ENCODE data around the gene KRT81. TPM values are rescaled to one million over a fixed set of nuclear protein-coding genes. Genes with fewer than 3 reads are reported as not detected.

KRT81 gene
- total and polyA plus RNA-seq, 2 donors (not counting 1 experiment from before 2014, with no cell fraction given): not detected

- no peak overlapping the region for H3K27ac Mint-ChIP-seq
- H2AFZ ChIP-seq (ENCODE audit: insufficient read depth, low read depth, low read length, poor library complexity, severe bottlenecking): no peak overlapping the region
- ChIA-PET POLR2A (no interaction called here), CTCF (no interaction called here)
- DNase-seq (no peak), ATAC-seq (ENCODE audit: low read depth) (no peak)
- no peak overlapping the region for H3K4me2 ChIP-seq (replicated peaks; ENCODE audit: low read depth, low read length, poor library complexity, severe bottlenecking)
- TF ChIP-seq CTCF (IDR thresholded peaks at IDR 0.05) (no peak), EZH2 (IDR thresholded peaks at IDR 0.05; ENCODE audit: borderline replicate concordance, insufficient read depth, low read depth, low read length, poor library complexity, severe bottlenecking) (no peak)
- H4K20me1 ChIP-seq (ENCODE audit: control insufficient read depth, insufficient read depth, low read length, poor library complexity, severe bottlenecking): no peaks in the 10 kb centered on the region
- H3K27me3 Mint-ChIP-seq: peaks cover 53% of the 10 kb centered on the region
- no CpG with 5 or more reads among the region's 1 CpG for WGBS (ENCODE audit: insufficient coverage)
- H3K36me3 ChIP-seq (replicated peaks in 1 of 2; ENCODE audit: control extremely low read depth in 1 of 2, control insufficient read depth in 1 of 2, extremely low read depth in 1 of 2, insufficient read depth in 2 of 2, low read length in 1 of 2): no peaks in the 10 kb centered on the region
- intact Hi-C loops (cut with micrococcal nuclease): no loop called here
- no peak overlapping the region for H3K4me3 Mint-ChIP-seq
- no peaks in the 10 kb centered on the region for H3K4me1 Mint-ChIP-seq
- peaks cover 0 to 44% (median 6%) of the 10 kb centered on the region in 4 experiments for H3K27me3 ChIP-seq (replicated peaks in 1 of 4; ENCODE audit: control extremely low read depth in 1 of 4, control insufficient read depth in 3 of 4, insufficient read depth in 4 of 4, low read length in 3 of 4)
- no peak overlapping the region for H3K27ac ChIP-seq (ENCODE audit: low read length in 2 of 2)
- no peaks in the 10 kb centered on the region for H3K9me3 Mint-ChIP-seq (ENCODE audit: insufficient read depth)
- H3K4me1 ChIP-seq (ENCODE audit: control insufficient read depth in 2 of 2, insufficient read depth in 2 of 2, low read length in 2 of 2): no peaks in the 10 kb centered on the region
- H3K9ac ChIP-seq (ENCODE audit: low read length): no peak overlapping the region
- peaks cover 0 to 11% (median 0%) of the 10 kb centered on the region in 3 donors for H3K9me3 ChIP-seq (ENCODE audit: control extremely low read depth in 1 of 3, control insufficient read depth in 2 of 3, insufficient read depth in 1 of 3, low read length in 2 of 3)
- no peaks in the 10 kb centered on the region for H3K79me2 ChIP-seq (ENCODE audit: control insufficient read depth, insufficient read depth, low read length)
- no peak overlapping the region for H3K4me3 ChIP-seq (ENCODE audit: control extremely low read depth in 1 of 5, extremely low read depth in 1 of 5, insufficient read depth in 1 of 5, low read depth in 2 of 5, low read length in 4 of 5)
These were observed 30.2 kb downstream of the KRT81 start for GRCh38 chr12:52261208-52261484.

- Histone ChIP-seq H4K20me1 (ENCODE audit: control insufficient read depth, insufficient read depth, low read length, poor library complexity, severe bottlenecking) (no peaks in the 10 kb centered on the region), H3K79me2 (ENCODE audit: control insufficient read depth, insufficient read depth, low read length) (no peaks in the 10 kb centered on the region), H3K4me2 (replicated peaks; ENCODE audit: low read depth, low read length, poor library complexity, severe bottlenecking) (no peak overlapping the region), H3K27me3 (replicated peaks in 1 of 4; ENCODE audit: control extremely low read depth in 1 of 4, control insufficient read depth in 3 of 4, insufficient read depth in 4 of 4, low read length in 3 of 4) (peaks cover 0 to 46% (median 6%) of the 10 kb centered on the region in 4 experiments), H2AFZ (ENCODE audit: insufficient read depth, low read depth, low read length, poor library complexity, severe bottlenecking) (no peak overlapping the region), H3K4me3 (ENCODE audit: control extremely low read depth in 1 of 5, extremely low read depth in 1 of 5, insufficient read depth in 1 of 5, low read depth in 2 of 5, low read length in 4 of 5) (no peak overlapping the region), H3K4me1 (ENCODE audit: control insufficient read depth in 2 of 2, insufficient read depth in 2 of 2, low read length in 2 of 2) (no peaks in the 10 kb centered on the region), H3K9me3 (ENCODE audit: control extremely low read depth in 1 of 3, control insufficient read depth in 2 of 3, insufficient read depth in 1 of 3, low read length in 2 of 3) (peaks cover 0 to 11% (median 0%) of the 10 kb centered on the region in 3 donors), H3K36me3 (replicated peaks in 1 of 2; ENCODE audit: control extremely low read depth in 1 of 2, control insufficient read depth in 1 of 2, extremely low read depth in 1 of 2, insufficient read depth in 2 of 2, low read length in 1 of 2) (no peaks in the 10 kb centered on the region), H3K27ac (ENCODE audit: low read length in 2 of 2) (no peak overlapping the region), H3K9ac (ENCODE audit: low read length) (no peak overlapping the region)
- Mint-ChIP-seq H3K9me3 (ENCODE audit: insufficient read depth) (no peaks in the 10 kb centered on the region), H3K4me3 (no peak overlapping the region), H3K4me1 (no peaks in the 10 kb centered on the region), H3K27me3 (peaks cover 59% of the 10 kb centered on the region), H3K27ac (no peak overlapping the region)
- ATAC-seq (ENCODE audit: low read depth) (no peak), DNase-seq (no peak)
- CTCF ChIA-PET: no interaction called here
- POLR2A ChIA-PET: no interaction called here
- no peak for TF ChIP-seq CTCF (IDR thresholded peaks at IDR 0.05)
- no peak for TF ChIP-seq EZH2 (IDR thresholded peaks at IDR 0.05; ENCODE audit: borderline replicate concordance, insufficient read depth, low read depth, low read length, poor library complexity, severe bottlenecking)
- intact Hi-C loops (cut with micrococcal nuclease): no loop called here
- WGBS (ENCODE audit: insufficient coverage): 32% methylated on average over 4 of the region's 9 CpGs
These were observed 30.8 kb downstream of the KRT81 start for GRCh38 chr12:52260361-52261207.
